ENCODE measurements around the gene HSP90AB1.

The HSP90AB1 gene

DNA sequence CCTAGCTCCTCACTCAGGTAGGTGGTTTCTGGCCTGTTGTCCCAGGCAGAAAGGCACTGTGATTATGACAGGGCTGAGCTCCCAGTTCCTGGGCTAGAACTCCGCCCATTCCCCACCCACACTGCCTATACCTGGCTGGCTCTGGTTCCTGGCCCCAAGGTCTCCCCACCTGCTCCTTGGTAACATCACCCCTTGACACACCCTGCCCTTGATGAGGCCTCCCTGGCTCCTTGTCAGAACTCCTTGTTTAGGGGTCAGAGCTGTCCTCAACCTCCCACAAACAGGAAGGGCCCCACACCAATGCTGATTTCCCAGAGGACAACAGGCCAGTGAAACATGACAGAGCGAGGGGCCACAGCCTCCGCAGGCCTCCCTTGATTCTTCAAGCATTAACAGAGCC is 45.7 kb upstream of the HSP90AB1 start:
- Histone ChIP-seq H3K27ac (replicated peaks) (no peak overlapping the region), H3K27me3 (ENCODE audit: insufficient read depth, poor library complexity, severe bottlenecking) (no peaks in the 10 kb centered on the region), H3K4me3 (replicated peaks; ENCODE audit: insufficient read depth, low read length) (no peak overlapping the region)
- TF ChIP-seq SPI1 (IDR thresholded peaks at IDR 0.05; ENCODE audit: borderline replicate concordance, low read depth) (no peak), POLR2AphosphoS5 (IDR thresholded peaks at IDR 0.05; ENCODE audit: low read depth) (no peak), GABPA (IDR thresholded peaks at IDR 0.05; ENCODE audit: low read depth) (no peak)
- TF ChIP-seq, protein P1, sequence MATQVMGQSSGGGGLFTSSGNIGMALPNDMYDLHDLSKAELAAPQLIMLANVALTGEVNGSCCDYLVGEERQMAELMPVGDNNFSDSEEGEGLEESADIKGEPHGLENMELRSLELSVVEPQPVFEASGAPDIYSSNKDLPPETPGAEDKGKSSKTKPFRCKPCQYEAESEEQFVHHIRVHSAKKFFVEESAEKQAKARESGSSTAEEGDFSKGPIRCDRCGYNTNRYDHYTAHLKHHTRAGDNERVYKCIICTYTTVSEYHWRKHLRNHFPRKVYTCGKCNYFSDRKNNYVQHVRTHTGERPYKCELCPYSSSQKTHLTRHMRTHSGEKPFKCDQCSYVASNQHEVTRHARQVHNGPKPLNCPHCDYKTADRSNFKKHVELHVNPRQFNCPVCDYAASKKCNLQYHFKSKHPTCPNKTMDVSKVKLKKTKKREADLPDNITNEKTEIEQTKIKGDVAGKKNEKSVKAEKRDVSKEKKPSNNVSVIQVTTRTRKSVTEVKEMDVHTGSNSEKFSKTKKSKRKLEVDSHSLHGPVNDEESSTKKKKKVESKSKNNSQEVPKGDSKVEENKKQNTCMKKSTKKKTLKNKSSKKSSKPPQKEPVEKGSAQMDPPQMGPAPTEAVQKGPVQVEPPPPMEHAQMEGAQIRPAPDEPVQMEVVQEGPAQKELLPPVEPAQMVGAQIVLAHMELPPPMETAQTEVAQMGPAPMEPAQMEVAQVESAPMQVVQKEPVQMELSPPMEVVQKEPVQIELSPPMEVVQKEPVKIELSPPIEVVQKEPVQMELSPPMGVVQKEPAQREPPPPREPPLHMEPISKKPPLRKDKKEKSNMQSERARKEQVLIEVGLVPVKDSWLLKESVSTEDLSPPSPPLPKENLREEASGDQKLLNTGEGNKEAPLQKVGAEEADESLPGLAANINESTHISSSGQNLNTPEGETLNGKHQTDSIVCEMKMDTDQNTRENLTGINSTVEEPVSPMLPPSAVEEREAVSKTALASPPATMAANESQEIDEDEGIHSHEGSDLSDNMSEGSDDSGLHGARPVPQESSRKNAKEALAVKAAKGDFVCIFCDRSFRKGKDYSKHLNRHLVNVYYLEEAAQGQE (IDR thresholded peaks at IDR 0.05; ENCODE audit: insufficient replicate concordance, low read depth) = no peak
- TF ChIP-seq, protein P2, sequence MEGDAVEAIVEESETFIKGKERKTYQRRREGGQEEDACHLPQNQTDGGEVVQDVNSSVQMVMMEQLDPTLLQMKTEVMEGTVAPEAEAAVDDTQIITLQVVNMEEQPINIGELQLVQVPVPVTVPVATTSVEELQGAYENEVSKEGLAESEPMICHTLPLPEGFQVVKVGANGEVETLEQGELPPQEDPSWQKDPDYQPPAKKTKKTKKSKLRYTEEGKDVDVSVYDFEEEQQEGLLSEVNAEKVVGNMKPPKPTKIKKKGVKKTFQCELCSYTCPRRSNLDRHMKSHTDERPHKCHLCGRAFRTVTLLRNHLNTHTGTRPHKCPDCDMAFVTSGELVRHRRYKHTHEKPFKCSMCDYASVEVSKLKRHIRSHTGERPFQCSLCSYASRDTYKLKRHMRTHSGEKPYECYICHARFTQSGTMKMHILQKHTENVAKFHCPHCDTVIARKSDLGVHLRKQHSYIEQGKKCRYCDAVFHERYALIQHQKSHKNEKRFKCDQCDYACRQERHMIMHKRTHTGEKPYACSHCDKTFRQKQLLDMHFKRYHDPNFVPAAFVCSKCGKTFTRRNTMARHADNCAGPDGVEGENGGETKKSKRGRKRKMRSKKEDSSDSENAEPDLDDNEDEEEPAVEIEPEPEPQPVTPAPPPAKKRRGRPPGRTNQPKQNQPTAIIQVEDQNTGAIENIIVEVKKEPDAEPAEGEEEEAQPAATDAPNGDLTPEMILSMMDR (IDR thresholded peaks at IDR 0.05; ENCODE audit: insufficient read depth, low read length) = no peak
- no peak for DNase-seq (ENCODE audit: low read depth in 1 of 2, low spot score in 1 of 2)

DNA sequence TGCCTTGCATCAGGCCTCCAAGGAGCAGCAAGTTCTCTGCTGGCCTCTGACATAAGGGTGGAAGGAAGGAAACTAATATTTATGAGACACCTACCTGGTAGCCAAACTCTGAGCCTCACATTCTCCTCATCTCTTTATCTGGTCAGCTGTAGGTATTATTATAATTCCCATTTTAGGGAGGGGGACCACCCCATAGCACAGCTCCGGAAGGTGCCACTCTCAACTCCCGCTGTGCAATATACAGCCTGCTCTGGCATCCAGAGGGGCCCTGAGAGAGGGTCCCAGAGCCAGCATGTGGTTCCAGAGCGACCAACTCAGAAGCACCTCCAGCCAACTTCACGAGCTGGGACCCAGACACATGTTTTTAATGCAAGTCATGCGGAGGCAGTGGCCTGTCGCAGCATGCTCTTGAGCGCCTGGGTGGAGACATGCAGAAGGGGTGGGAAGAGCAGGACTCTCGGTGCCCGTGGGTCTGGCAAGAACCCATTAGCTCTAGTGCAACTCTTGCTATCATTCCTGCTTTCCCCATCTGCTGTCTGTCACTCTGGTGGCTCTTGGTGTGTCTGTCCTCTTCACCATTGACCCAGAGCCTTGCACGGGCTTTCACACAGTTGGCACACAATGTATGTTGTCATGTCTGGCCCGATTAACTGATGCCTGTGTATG is 45.1 kb upstream of the HSP90AB1 start:
- no peak overlapping the region for H3K27ac ChIP-seq (replicated peaks)
- TF ChIP-seq, protein P1 (IDR thresholded peaks at IDR 0.05; ENCODE audit: insufficient replicate concordance, low read depth) = no peak
- TF ChIP-seq POLR2AphosphoS5 (IDR thresholded peaks at IDR 0.05; ENCODE audit: low read depth) = no peak
- no peak for TF ChIP-seq GABPA (IDR thresholded peaks at IDR 0.05; ENCODE audit: low read depth)
- no peaks in the 10 kb centered on the region for H3K27me3 ChIP-seq (ENCODE audit: insufficient read depth, poor library complexity, severe bottlenecking)
- no peak overlapping the region for H3K4me3 ChIP-seq (replicated peaks; ENCODE audit: insufficient read depth, low read length)
- DNase-seq (ENCODE audit: low read depth in 1 of 2, low spot score in 1 of 2) = no peak

DNA sequence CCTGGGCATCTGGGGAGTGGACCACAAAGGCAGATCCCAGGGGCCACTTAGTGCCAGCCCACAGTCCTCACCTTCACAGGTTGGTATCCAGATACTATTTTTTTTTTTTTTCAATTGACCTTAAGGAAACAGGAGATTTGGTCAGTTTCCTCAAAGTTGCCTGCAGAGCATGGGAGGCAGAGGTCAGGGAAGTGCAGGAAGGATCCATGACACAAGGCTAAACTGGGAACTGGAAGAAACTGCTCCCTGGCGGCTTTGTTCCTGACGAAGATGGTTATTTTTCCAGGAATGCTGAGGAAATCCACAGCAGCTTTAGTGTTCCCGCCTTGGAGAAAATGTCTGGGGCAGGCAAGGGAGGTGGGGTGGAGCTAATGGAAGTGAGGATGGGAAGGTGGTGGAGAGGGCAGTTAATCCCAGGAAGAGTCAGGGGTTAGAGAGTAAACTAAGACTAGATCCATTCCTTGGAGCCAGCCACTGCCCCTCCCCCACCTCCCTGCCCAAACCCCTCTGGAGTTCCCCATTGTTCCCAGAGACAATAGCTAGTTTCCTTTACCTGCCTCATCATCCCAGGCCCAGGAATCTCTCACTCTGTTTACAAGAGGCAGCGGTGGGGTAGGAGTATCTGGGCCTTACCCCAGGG is 44.4 kb upstream of the HSP90AB1 start:
- H3K27ac ChIP-seq (replicated peaks) = no peak overlapping the region
- H3K4me3 ChIP-seq (replicated peaks; ENCODE audit: insufficient read depth, low read length) = no peak overlapping the region
- TF ChIP-seq GABPA (IDR thresholded peaks at IDR 0.05; ENCODE audit: low read depth) (no peak), POLR2AphosphoS5 (IDR thresholded peaks at IDR 0.05; ENCODE audit: low read depth) (no peak), SPI1 (IDR thresholded peaks at IDR 0.05; ENCODE audit: borderline replicate concordance, low read depth) (no peak)
- TF ChIP-seq, protein P1 (IDR thresholded peaks at IDR 0.05; ENCODE audit: insufficient replicate concordance, low read depth) = no peak
- TF ChIP-seq, protein P2 (IDR thresholded peaks at IDR 0.05; ENCODE audit: insufficient read depth, low read length) = no peak
- no peak for DNase-seq (ENCODE audit: low read depth in 1 of 2, low spot score in 1 of 2)
- no peaks in the 10 kb centered on the region for H3K27me3 ChIP-seq (ENCODE audit: insufficient read depth, poor library complexity, severe bottlenecking)
